ENCODE data around the gene ZNF827. TPM values are rescaled to one million over a fixed set of nuclear protein-coding genes. Genes with fewer than 3 reads are reported as not detected.

The ZNF827 gene
- total and polyA plus RNA-seq, 2 of the 8 experiments (the other 6 are each of a cell fraction or from before 2014, with no cell fraction given): 25.3 to 26.2 TPM

DNA sequence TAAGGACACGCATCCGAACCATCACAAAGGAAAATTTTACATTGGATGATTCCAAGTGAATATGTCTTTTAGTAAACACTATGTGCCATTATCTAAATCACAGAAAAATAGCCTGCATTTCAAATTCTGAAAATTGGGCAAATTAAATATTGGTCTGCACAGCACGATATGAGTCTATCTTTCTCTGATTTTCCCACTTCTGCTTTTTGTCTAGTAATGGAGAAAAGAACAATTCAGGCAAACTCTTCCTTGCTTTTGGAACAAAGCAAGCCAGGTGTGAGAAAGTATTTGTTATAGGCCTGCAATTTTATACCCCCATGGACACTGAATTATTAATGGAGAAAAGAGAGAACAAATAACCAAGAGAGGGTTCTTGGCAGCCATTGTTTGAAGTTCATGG lies 97.8 kb downstream of the ZNF827 start:
- Histone ChIP-seq H3K4ac (replicated peaks; ENCODE audit: insufficient read length, low read depth, low read length) (no peak overlapping the region), H4K20me1 (replicated peaks in 1 of 2; ENCODE audit: control insufficient read depth in 1 of 2, insufficient read depth in 2 of 2, low read length in 2 of 2) (no peaks in the 10 kb centered on the region), H3K36me3 (ENCODE audit: control insufficient read depth in 2 of 4, insufficient read depth in 4 of 4, low read length in 3 of 4) (peaks cover 2 to 28% (median 10%) of the 10 kb centered on the region in 4 experiments; a peak in 6 of 8 replicates), H2AK5ac (ENCODE audit: low read depth, low read length) (no peak overlapping the region), H3K14ac (ENCODE audit: insufficient read length) (no peak overlapping the region), H2BK120ac (replicated peaks; ENCODE audit: low read depth, low read length) (no peak overlapping the region), H4K8ac (ENCODE audit: extremely low read depth, insufficient read depth, low read length) (no peak overlapping the region), H3K79me2 (ENCODE audit: control insufficient read depth in 1 of 2, insufficient read depth in 2 of 2, low read length in 2 of 2) (no peaks in the 10 kb centered on the region; a peak in 1 of 4 replicates), H2BK20ac (ENCODE audit: low read length) (peak overlapping the region; percentile 62; the same call in 1 of the 2 replicates), H3K18ac (ENCODE audit: extremely low read depth, low read length) (no peak overlapping the region), H2AFZ (ENCODE audit: low read length) (no peak overlapping the region), H2BK12ac (ENCODE audit: low read depth, low read length) (no peak overlapping the region), H3K23me2 (ENCODE audit: low read depth, low read length) (no peaks in the 10 kb centered on the region), H4K5ac (ENCODE audit: insufficient read length, low read depth, low read length) (no peak overlapping the region), H3K9me3 (ENCODE audit: insufficient read depth in 2 of 2, low read depth in 1 of 2, low read length in 1 of 2) (no peaks in the 10 kb centered on the region), H3K4me1 (replicated peaks in 1 of 4; ENCODE audit: control insufficient read depth in 3 of 4, insufficient read depth in 4 of 4, low read length in 3 of 4) (peaks cover 0 to 15% (median 10%) of the 10 kb centered on the region in 4 experiments; a peak in 4 of 7 replicates), H3K4me2 (ENCODE audit: insufficient read depth in 1 of 2, low read depth in 2 of 2, low read length in 2 of 2) (no peak overlapping the region), H3K23ac (ENCODE audit: insufficient read length) (no peak overlapping the region), H3K27ac (ENCODE audit: low read depth, low read length) (no peak overlapping the region), H4K91ac (replicated peaks; ENCODE audit: insufficient read length, low read length) (no peak overlapping the region), H3K79me1 (ENCODE audit: low read depth, low read length) (no peaks in the 10 kb centered on the region), H3K56ac (replicated peaks; ENCODE audit: insufficient read length, low read depth, low read length) (no peak overlapping the region), H3K4me3 (ENCODE audit: extremely low read depth in 1 of 4, insufficient read depth in 2 of 4, low read depth in 3 of 4, low read length in 4 of 4) (no peak overlapping the region), H3K9ac (replicated peaks in 1 of 4; ENCODE audit: extremely low read depth in 1 of 4, low read depth in 3 of 4, low read length in 3 of 4) (no peak overlapping the region), H3K27me3 (replicated peaks in 1 of 4; ENCODE audit: control insufficient read depth in 3 of 4, extremely low read depth in 1 of 4, insufficient read depth in 3 of 4, low read length in 3 of 4) (no peaks in the 10 kb centered on the region), H2BK5ac (ENCODE audit: low read depth, low read length) (no peak overlapping the region; the same call in 1 of the 2 replicates), H2BK15ac (ENCODE audit: low read length) (no peak overlapping the region)
- CTCF ChIA-PET (ENCODE audit: partially characterized antibody): interaction anchor here (0.8 kb wide), 1 partner anchor 21 kb away, joined by 3 read pairs; no protein-coding TSS in a partner anchor
- DNase-seq (ENCODE audit: low read depth in 1 of 2, low spot score in 2 of 2) (no peak), FAIRE-seq (no peak)
- POLR2A ChIA-PET (ENCODE audit: partially characterized antibody): no interaction called here
- no peak for TF ChIP-seq CHD2 (IDR thresholded peaks at IDR 0.05; ENCODE audit: low read length)
- no peak for TF ChIP-seq EP300 (IDR thresholded peaks at IDR 0.05; ENCODE audit: borderline replicate concordance in 1 of 2, low read depth in 2 of 2, low read length in 2 of 2)
- TF ChIP-seq EGR1 (IDR thresholded peaks at IDR 0.05; ENCODE audit: borderline replicate concordance, low read depth, low read length): no peak
- no peak for TF ChIP-seq SIX5 (IDR thresholded peaks at IDR 0.05; ENCODE audit: low read depth, low read length)
- TF ChIP-seq KDM5A (IDR thresholded peaks at IDR 0.05; ENCODE audit: low read length): no peak
- 94% methylated on average over 3 of the region's 3 CpGs; no CpG with 5 or more reads in 1 of the 2 experiments for WGBS, 2 experiments (ENCODE audit: extremely low coverage in 1 of 2, insufficient coverage in 1 of 2, insufficient read length in 1 of 2, insufficient replicate concordance in 2 of 2, low coverage in 1 of 2, low lambda C conversion rate in 2 of 2, missing lambda C conversion rate in 1 of 2)

Data from H1 (cell line).